ENCODE measurements around the gene MERTK.

The MERTK gene

DNA sequence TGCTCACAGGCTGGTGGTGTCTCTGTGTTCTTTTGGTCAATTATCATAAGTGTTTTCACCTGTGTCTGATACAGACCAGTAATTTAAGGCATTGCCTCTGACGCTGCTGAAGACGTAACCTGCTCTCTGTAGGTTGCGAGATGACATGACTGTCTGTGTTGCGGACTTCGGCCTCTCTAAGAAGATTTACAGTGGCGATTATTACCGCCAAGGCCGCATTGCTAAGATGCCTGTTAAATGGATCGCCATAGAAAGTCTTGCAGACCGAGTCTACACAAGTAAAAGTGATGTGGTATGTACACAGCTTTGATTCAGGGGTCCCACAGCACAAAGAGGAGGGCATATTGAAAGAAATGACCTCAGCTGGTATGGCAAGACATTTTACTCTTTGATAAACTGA is 122.9 kb downstream of the MERTK start:
- no peak overlapping the region for H3K27ac ChIP-seq
- TF ChIP-seq, protein P1, sequence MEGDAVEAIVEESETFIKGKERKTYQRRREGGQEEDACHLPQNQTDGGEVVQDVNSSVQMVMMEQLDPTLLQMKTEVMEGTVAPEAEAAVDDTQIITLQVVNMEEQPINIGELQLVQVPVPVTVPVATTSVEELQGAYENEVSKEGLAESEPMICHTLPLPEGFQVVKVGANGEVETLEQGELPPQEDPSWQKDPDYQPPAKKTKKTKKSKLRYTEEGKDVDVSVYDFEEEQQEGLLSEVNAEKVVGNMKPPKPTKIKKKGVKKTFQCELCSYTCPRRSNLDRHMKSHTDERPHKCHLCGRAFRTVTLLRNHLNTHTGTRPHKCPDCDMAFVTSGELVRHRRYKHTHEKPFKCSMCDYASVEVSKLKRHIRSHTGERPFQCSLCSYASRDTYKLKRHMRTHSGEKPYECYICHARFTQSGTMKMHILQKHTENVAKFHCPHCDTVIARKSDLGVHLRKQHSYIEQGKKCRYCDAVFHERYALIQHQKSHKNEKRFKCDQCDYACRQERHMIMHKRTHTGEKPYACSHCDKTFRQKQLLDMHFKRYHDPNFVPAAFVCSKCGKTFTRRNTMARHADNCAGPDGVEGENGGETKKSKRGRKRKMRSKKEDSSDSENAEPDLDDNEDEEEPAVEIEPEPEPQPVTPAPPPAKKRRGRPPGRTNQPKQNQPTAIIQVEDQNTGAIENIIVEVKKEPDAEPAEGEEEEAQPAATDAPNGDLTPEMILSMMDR (conservative IDR thresholded peaks at IDR 0.05) = no peak
- TF ChIP-seq ZFX (IDR thresholded peaks at IDR 0.05) = no peak

DNA sequence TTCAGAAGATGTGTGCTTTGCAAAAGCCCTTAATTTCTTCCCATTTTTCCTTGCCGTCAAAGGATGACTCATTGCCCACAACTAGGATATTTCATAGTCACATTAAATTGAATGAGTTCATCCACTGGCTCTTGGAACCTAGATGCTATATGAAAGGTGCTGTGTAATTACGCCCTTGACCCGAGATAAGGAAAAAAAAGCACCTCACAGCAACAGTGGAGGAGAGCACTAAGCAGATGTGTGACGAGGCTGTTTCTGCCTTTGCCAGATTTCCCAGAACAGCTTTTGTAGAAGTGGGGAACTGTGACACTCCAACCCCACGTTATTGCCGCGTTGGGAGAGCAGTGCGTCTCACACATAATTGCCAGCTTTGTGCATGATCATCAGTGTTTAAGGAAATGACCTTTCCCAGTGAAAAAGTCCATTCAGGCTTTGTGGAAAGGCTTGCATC is 123.4 kb downstream of the MERTK start:
- TF ChIP-seq, protein P1 (conservative IDR thresholded peaks at IDR 0.05) = no peak
- no peak for TF ChIP-seq ZFX (IDR thresholded peaks at IDR 0.05)
- H3K27ac ChIP-seq = no peak overlapping the region

DNA sequence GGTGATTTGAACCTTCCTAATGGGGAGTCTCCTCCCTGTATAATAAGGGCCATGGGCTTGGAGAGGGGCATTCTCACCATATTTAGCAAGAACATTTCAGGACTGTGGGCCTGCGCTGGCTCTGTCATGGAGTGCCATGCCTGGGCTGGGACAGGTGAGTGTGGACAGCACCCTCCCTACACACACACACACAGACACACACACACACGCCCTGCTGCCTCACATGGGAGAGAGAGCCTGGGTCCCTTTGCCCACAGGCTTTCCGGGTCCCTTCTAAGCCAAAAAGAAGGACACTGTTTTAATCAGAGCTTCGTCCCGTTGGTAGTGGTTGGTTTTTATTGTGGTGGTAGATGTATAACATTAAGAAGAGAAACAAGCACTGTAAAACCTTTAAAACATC is 125.3 kb downstream of the MERTK start:
- H3K27ac ChIP-seq = no peak overlapping the region
- TF ChIP-seq, protein P1 (conservative IDR thresholded peaks at IDR 0.05) = no peak
- no peak for TF ChIP-seq ZFX (IDR thresholded peaks at IDR 0.05)

DNA sequence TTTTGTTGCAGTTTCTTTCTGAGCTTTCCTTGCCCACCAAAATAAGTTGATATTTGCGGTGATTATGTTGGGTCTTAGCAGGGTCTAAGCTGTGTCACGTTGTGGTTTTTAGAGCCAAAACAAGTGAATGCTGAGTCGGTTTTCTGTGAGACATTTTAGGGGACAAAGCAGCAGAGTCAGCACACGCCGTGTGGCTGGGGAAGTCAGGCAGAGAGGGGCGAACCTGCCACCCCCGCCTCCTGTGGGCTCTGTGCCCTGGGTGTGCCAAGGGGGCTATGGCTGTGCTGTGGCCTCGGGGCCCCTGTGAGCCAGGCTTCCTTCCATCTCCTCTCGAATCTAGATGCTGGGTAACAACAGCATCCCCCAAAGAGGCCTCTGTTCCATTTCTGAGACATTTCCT is 125.8 kb downstream of the MERTK start:
- no peak overlapping the region for H3K27ac ChIP-seq
- no peak for TF ChIP-seq ZFX (IDR thresholded peaks at IDR 0.05)

DNA sequence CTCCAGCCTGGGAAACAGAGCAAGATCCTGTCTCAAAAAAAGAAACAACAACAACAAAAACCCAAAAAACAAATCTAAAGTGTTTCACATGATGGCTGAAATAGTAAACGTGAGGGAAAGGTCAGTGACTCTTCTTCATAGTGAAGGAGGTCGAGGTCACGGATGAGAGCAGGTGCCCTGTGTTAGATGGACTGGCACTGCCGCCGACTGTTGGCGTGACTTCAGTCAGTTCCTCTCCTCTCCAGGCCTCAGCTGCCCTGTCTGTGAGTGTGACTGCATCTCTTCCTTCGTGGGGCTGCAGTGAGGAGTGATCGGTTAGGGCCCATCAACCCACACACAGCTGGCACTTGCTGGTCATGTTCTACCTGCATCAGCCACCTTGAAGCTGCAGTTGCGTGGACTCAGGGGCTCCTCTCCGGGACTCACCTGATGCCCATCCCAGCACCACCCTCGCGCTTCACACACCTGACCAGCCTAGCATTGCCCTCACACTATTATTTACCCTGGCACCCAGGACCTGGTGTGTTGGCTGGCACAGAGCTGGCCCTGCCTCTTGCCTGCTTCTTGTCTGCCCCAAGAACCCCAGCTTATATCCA is 126.6 kb downstream of the MERTK start:
- no peak for TF ChIP-seq ZFX (IDR thresholded peaks at IDR 0.05)
- TF ChIP-seq, protein P1 (conservative IDR thresholded peaks at IDR 0.05) = no peak
- H3K27ac ChIP-seq = no peak overlapping the region

DNA sequence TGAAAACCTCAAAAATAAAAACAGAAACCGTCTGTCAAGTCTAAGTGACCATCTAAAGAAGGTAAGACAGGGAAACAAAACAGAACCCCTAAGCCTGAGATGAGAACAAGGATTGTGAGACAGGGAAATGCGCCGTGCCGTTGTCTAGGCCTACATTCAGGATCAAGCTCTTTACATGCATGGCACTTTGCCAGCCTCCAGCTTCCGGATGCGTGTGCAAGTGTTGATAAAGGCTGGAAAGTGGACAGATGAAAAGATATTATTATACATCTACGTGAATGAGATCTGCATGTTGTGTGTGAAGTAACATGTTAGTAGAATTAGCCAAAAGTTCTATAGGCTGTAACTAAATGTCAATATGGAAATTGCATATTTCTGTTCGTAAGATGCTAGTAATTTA is 128.1 kb downstream of the MERTK start:
- H3K27ac ChIP-seq = no peak overlapping the region
- TF ChIP-seq, protein P1 (conservative IDR thresholded peaks at IDR 0.05) = no peak
- TF ChIP-seq ZFX (IDR thresholded peaks at IDR 0.05) = no peak

DNA sequence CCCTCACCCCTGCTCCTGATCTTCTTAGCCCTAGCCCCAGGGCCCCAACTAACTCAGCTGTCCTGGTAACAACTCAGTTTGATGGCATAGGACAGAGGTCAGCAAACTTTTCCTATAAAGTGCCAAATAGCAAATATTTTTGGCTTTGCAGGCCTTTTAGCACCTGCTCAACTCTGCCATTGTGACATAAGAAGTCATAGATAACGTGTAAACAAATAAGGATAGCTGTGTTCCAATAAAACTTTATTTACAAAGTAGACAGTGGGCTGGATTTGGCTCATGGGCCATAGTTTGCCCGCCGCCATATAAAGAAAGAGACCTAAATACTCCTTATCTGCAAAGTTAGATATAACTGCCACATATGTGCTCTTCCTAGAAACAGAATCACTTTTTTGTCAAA is 129.4 kb downstream of the MERTK start:
- H3K27ac ChIP-seq = peak overlapping the region; percentile 46
- TF ChIP-seq ZFX (IDR thresholded peaks at IDR 0.05) = no peak
- TF ChIP-seq, protein P1 (conservative IDR thresholded peaks at IDR 0.05) = no peak

DNA sequence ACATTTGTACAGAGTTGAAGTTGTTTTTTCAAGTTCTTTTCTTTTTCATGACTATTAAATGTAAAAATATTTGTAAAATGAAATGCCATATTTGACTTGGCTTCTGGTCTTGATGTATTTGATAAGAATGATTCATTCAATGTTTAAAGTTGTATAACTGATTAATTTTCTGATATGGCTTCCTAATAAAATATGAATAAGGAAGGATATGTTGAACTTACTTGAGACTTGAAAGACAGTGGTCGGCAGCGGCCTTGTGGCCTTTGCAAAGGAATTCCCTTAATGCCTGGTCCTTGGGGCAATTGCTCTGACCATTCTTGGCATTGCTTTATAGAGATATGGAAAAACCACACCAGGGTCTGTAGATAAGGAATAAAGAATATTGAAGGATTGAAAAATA is 130.8 kb downstream of the MERTK start:
- H3K27ac ChIP-seq = peak overlapping the region; percentile 70; the same call in 1 of the 2 replicates
- TF ChIP-seq, protein P1 (conservative IDR thresholded peaks at IDR 0.05) = no peak
- TF ChIP-seq ZFX (IDR thresholded peaks at IDR 0.05) = no peak

All from C4-2B (cell line).